Measurements from ENCODE around the gene LGR5.

GRCh38 chr12:71474791-71475190, 35.2 kb downstream of the LGR5 start:
- TF ChIP-seq CTCF (IDR thresholded peaks at IDR 0.05; ENCODE audit: borderline replicate concordance, extremely low read depth, low read length, poor library complexity, severe bottlenecking) (no peak), EZH2 (IDR thresholded peaks at IDR 0.05; ENCODE audit: borderline replicate concordance, low read depth, low read length, severe bottlenecking) (no peak)

Measured in DND-41 (cell line).